Loucy (cell line): ENCODE results near the gene S100A9.

Source experiments
- H2AFZ ChIP-seq: fragments of 200-600 bp; sonication (generic); 2 replicates; pipeline ENCODE4 v1.6.0; 2016; ENCODE audit warnings: antibody characterized with exemption, mild to moderate bottlenecking, low read length, moderate library complexity
- H3F3A ChIP-seq: fragments of 200-600 bp; 2 replicates; pipeline ENCODE4 v1.6.0; 2016; ENCODE audit warnings: antibody characterized with exemption, low read depth, mild to moderate bottlenecking
- H3K27me3 ChIP-seq: fragments of 200-600 bp; sonication (generic); 2 replicates; pipeline ENCODE4 v1.6.1; 2014; ENCODE audit warnings: low read length, mild to moderate bottlenecking; ENCODE audit not compliant: insufficient read depth, poor library complexity, severe bottlenecking
- H3K36me3 ChIP-seq: fragments of 200-600 bp; sonication (generic); 2 replicates; pipeline ENCODE4 v1.6.1; 2016; ENCODE audit warnings: low read length; ENCODE audit not compliant: insufficient read depth
- H3K4me1 ChIP-seq: fragments of 200-600 bp; sonication (generic); 2 replicates; pipeline ENCODE4 v1.5.1; 2014; ENCODE audit warnings: low read length, mild to moderate bottlenecking; ENCODE audit not compliant: insufficient read depth, poor library complexity, severe bottlenecking
- H3K4me2 ChIP-seq: fragments of 200-600 bp; sonication (generic); 2 replicates; pipeline ENCODE4 v1.6.0; 2014; ENCODE audit warnings: antibody characterized with exemption, low read length, low read depth, mild to moderate bottlenecking; ENCODE audit not compliant: poor library complexity, severe bottlenecking
- H3K4me3 ChIP-seq: fragments of 200-600 bp; sonication (generic); 2 replicates; pipeline ENCODE4 v1.5.1; 2014; ENCODE audit warnings: low read length, mild to moderate bottlenecking, mixed read lengths; ENCODE audit not compliant: poor library complexity, severe bottlenecking
- H3K79me2 ChIP-seq: fragments of 200-600 bp; sonication (generic); 2 replicates; pipeline ENCODE4 v1.6.1; 2014; ENCODE audit warnings: low read length; ENCODE audit not compliant: insufficient read depth
- H3K9ac ChIP-seq: fragments of 200-600 bp; sonication (generic); 2 replicates; pipeline ENCODE4 v1.6.0; 2014; ENCODE audit warnings: mild to moderate bottlenecking, low read depth, low read length, moderate library complexity; ENCODE audit not compliant: poor library complexity, severe bottlenecking
- H3K9me2 ChIP-seq: fragments of 200-600 bp; sonication (generic); replicated peaks from 2 replicates; pipeline ENCODE4 v1.6.1; 2016; ENCODE audit warnings: low read depth, low read length, mixed read lengths
- H3K9me3 ChIP-seq: fragments of 200-600 bp; sonication (generic); 2 replicates; pipeline ENCODE4 v1.6.1; 2014; ENCODE audit warnings: mild to moderate bottlenecking, antibody characterized with exemption, low read length, low read depth; ENCODE audit not compliant: insufficient read depth
- H4K20me1 ChIP-seq: fragments of 200-600 bp; sonication (generic); 2 replicates; pipeline ENCODE4 v1.6.0; 2014; ENCODE audit warnings: antibody characterized with exemption, low read length, mild to moderate bottlenecking; ENCODE audit not compliant: insufficient read depth, poor library complexity, severe bottlenecking
- CTCF ChIP-seq: fragments of 200-600 bp; sonication (generic); conservative IDR thresholded peaks from 2 replicates; pipeline ENCODE4 v1.5.1; 2014; ENCODE audit warnings: mild to moderate bottlenecking, antibody characterized with exemption, low read length
- EZH2phosphoT487 ChIP-seq: fragments of 200-600 bp; IDR thresholded peaks from 2 replicates; pipeline ENCODE4 v1.6.1; 2018; ENCODE audit warnings: antibody characterized with exemption, mild to moderate bottlenecking, moderate library complexity, borderline replicate concordance

The S100A9 gene

GRCh38 chr1:153343040-153343681 lies 14.5 kb upstream of the S100A9 start:
- H4K20me1 ChIP-seq, result no peaks in the 10 kb centered on the region
- no peak for TF ChIP-seq CTCF
- no peak for TF ChIP-seq EZH2phosphoT487
- H3K4me3 ChIP-seq, result peak overlapping the region; percentile 25
- no peaks in the 10 kb centered on the region for H3K79me2 ChIP-seq
- H3K4me2 ChIP-seq, result peak overlapping the region; percentile 70
- no peaks in the 10 kb centered on the region for H3F3A ChIP-seq
- H3K27me3 ChIP-seq, result no peaks in the 10 kb centered on the region
- no peaks in the 10 kb centered on the region for H3K36me3 ChIP-seq
- H3K4me1 ChIP-seq, result peaks cover 75% of the 10 kb centered on the region
- H2AFZ ChIP-seq, result no peak overlapping the region
- peak overlapping the region; percentile 33 for H3K9ac ChIP-seq
- no peaks in the 10 kb centered on the region for H3K9me2 ChIP-seq
- no peaks in the 10 kb centered on the region for H3K9me3 ChIP-seq

- H3K36me3 ChIP-seq, result no peaks in the 10 kb centered on the region
- peak overlapping the region; percentile 70 for H3K4me2 ChIP-seq
- no peaks in the 10 kb centered on the region for H3K27me3 ChIP-seq
- TF ChIP-seq EZH2phosphoT487 (no peak), CTCF (no peak)
- H2AFZ ChIP-seq, result no peak overlapping the region
- no peaks in the 10 kb centered on the region for H3F3A ChIP-seq
- H3K9me3 ChIP-seq, result no peaks in the 10 kb centered on the region
- peak overlapping the region; percentile 49 for H3K4me3 ChIP-seq
- peak overlapping the region; percentile 60 for H3K9ac ChIP-seq
- H3K4me1 ChIP-seq, result peaks cover 76% of the 10 kb centered on the region
- no peaks in the 10 kb centered on the region for H3K9me2 ChIP-seq
- H3K79me2 ChIP-seq, result no peaks in the 10 kb centered on the region
- no peaks in the 10 kb centered on the region for H4K20me1 ChIP-seq
These were observed 13.6 kb upstream of the S100A9 start for GRCh38 chr1:153343811-153344717.

- TF ChIP-seq CTCF (no peak), EZH2phosphoT487 (no peak)
- Histone ChIP-seq H4K20me1 (no peaks in the 10 kb centered on the region), H3K9me3 (no peaks in the 10 kb centered on the region), H3F3A (no peaks in the 10 kb centered on the region), H3K4me2 (peak overlapping the region; percentile 70), H3K9me2 (no peaks in the 10 kb centered on the region), H3K4me3 (peak overlapping the region; percentile 49), H3K36me3 (no peaks in the 10 kb centered on the region), H3K4me1 (peaks cover 70% of the 10 kb centered on the region), H2AFZ (no peak overlapping the region), H3K27me3 (no peaks in the 10 kb centered on the region), H3K9ac (peak overlapping the region; percentile 60), H3K79me2 (no peaks in the 10 kb centered on the region)
These were observed 13.0 kb upstream of the S100A9 start for GRCh38 chr1:153344718-153345025.
